ENCODE measurements around the gene RAB40C.

DNA sequence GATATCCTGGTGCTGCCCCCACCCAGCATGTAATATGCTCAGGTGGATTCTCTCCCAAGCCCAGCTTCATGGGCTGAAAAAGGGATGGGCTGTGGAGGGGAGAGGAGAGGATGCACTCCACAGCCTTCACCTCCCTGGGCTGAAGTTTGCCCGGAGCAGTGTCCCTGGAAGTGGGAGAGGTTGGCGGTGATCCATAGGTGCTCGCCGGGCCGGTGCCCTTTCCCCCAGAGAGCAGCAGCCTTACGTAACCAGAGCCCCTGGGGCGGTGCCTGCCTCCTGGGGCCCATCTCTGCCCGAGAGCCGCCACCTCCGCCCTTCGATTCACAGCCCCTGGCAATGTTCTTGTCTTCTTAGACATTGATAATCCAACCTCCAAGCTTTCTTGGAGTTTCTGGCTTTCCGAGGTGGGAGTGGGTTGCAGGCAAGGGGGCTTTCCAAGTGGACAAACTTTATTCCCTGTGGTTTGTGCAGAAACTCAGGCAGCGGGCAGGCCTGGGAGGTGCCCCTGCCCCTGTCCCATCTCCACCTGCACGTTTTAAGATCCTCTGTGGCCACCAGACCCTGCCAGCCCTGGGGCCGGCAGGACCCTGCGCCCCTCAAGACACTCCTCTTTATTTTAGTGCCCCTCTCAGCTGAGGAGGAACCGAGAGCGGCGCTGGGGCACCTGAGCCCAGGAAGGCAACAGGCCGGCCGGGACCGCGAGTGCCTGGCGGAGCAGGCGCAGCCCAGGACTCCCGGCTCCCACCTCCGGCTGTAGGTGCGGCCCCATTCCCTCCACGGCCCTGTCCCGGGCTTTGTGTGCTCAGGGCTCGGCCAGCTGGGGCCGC lies 56.2 kb downstream of the RAB40C start:
- no peak for TF ChIP-seq EZH2 (IDR thresholded peaks at IDR 0.05; ENCODE audit: borderline replicate concordance, low read depth, low read length, severe bottlenecking)
- TF ChIP-seq CTCF (IDR thresholded peaks at IDR 0.05; ENCODE audit: borderline replicate concordance, extremely low read depth, low read length, poor library complexity, severe bottlenecking), result no peak

All from DND-41 (cell line).